ENCODE data around the gene TRA2B. TPM values are rescaled to one million over a fixed set of nuclear protein-coding genes. Genes with fewer than 3 reads are reported as not detected.
A peak's percentile ranks its signal among the peaks of the same experiment; 100 is the strongest.

TRA2B gene
- polyA plus RNA-seq, 2 donors, result 56.6 to 71.1 TPM

DNA sequence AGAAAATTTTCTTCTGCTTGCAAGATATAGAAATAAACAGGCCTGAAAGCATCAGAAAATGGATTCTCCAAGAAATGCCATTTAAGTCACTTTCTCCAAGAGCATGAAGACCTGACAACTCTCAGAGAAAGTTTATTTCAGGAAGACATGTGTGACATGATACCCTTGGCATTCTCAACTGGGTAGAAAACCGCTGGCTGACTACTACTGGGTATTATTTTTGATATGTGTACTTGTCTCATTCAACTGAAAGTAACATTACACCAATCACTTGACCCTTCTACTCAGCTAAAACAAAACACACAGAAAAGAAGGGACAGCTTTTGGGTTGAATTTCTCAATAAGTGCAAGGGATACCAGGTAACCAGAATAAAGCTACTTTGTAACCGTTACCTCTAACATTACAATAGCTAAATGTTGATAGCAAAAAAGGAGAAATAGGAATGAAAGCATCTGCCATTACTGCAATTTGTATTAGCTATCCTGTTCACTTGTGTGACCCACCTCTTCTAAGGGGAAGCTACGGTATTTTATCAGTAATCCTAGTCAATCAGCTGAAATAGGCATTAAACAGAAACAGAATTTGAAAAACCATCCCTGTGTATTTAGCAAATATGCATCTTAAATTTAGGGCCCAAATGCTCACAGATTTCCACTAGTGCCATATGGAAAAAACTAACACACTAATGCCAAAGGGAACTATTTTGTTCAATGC is 7.3 kb downstream of the TRA2B start:
- Histone ChIP-seq H3K27ac (ENCODE audit: low read depth in 2 of 2, low read length in 1 of 2) (no peak overlapping the region), H3K9me3 (ENCODE audit: control insufficient read depth in 2 of 2, insufficient read depth in 1 of 2, low read depth in 1 of 2, low read length in 1 of 2) (no peaks in the 10 kb centered on the region), H3K4me1 (ENCODE audit: control insufficient read depth in 2 of 2, insufficient read depth in 2 of 2, low read length in 1 of 2) (peaks cover 0 to 10% of the 10 kb centered on the region in 2 donors), H3K36me3 (ENCODE audit: control insufficient read depth in 2 of 2, insufficient read depth in 2 of 2, low read length in 1 of 2) (peaks cover 2 to 3% of the 10 kb centered on the region in 2 donors), H3K27me3 (ENCODE audit: control insufficient read depth in 1 of 2, insufficient read depth in 2 of 2, low read length in 2 of 2) (no peaks in the 10 kb centered on the region), H3K4me3 (ENCODE audit: low read depth in 1 of 2, low read length in 2 of 2) (peak overlapping the region in 1 of 2 donors; percentile 43)
- WGBS, 2 donors, result 43 to 47% methylated on average over 3 of the region's 3 CpGs

- H3K4me1 ChIP-seq (ENCODE audit: control insufficient read depth in 2 of 2, insufficient read depth in 2 of 2, low read length in 1 of 2), result peaks cover 0 to 10% of the 10 kb centered on the region in 2 donors
- H3K27me3 ChIP-seq (ENCODE audit: control insufficient read depth in 1 of 2, insufficient read depth in 2 of 2, low read length in 2 of 2), result no peaks in the 10 kb centered on the region
- peak overlapping the region in 1 of 2 donors; percentile 22 for H3K4me3 ChIP-seq (ENCODE audit: low read depth in 1 of 2, low read length in 2 of 2)
- WGBS, 2 donors, result 7 to 8% methylated on average over 3 of the region's 3 CpGs
- peaks cover 4 to 7% of the 10 kb centered on the region in 2 donors for H3K36me3 ChIP-seq (ENCODE audit: control insufficient read depth in 2 of 2, insufficient read depth in 2 of 2, low read length in 1 of 2)
- no peaks in the 10 kb centered on the region for H3K9me3 ChIP-seq (ENCODE audit: control insufficient read depth in 2 of 2, insufficient read depth in 1 of 2, low read depth in 1 of 2, low read length in 1 of 2)
- peak overlapping the region in 1 of 2 donors; percentile 38 for H3K27ac ChIP-seq (ENCODE audit: low read depth in 2 of 2, low read length in 1 of 2)
Observed at GRCh38 chr3:185929192-185930151, 8.3 kb downstream of the TRA2B start.

DNA sequence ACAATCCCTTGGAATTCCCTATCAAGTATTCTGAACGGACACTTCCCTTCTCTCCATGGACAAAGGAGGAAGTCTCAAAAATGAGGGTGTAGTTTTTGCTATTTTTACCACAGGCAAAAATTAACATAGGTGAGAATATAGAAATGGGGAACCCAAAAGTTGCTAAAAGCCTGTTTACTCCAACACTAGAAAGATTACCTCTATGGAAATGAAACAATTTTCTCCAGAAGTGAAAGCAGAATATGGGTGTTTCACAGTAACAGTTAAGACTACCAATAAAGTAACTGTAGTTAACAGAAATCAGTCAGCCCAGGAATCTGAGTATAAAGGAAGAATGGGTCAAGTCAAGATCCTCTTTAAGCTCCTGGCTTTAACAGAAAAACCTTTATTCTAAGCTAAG is 9.3 kb downstream of the TRA2B start:
- no peak overlapping the region for H3K27ac ChIP-seq (ENCODE audit: low read depth in 2 of 2, low read length in 1 of 2)
- peaks cover 4 to 11% of the 10 kb centered on the region in 2 donors for H3K36me3 ChIP-seq (ENCODE audit: control insufficient read depth in 2 of 2, insufficient read depth in 2 of 2, low read length in 1 of 2)
- peak overlapping the region in 1 of 2 donors; percentile 4 for H3K4me3 ChIP-seq (ENCODE audit: low read depth in 1 of 2, low read length in 2 of 2)
- peaks cover 0 to 10% of the 10 kb centered on the region in 2 donors for H3K4me1 ChIP-seq (ENCODE audit: control insufficient read depth in 2 of 2, insufficient read depth in 2 of 2, low read length in 1 of 2)
- no peaks in the 10 kb centered on the region for H3K9me3 ChIP-seq (ENCODE audit: control insufficient read depth in 2 of 2, insufficient read depth in 1 of 2, low read depth in 1 of 2, low read length in 1 of 2)
- 9 to 16% methylated on average over 1 of the region's 1 CpG for WGBS, 2 donors
- no peaks in the 10 kb centered on the region for H3K27me3 ChIP-seq (ENCODE audit: control insufficient read depth in 1 of 2, insufficient read depth in 2 of 2, low read length in 2 of 2)

- Histone ChIP-seq H3K4me1 (ENCODE audit: control insufficient read depth in 2 of 2, insufficient read depth in 2 of 2, low read length in 1 of 2) (peaks cover 0 to 10% of the 10 kb centered on the region in 2 donors), H3K27me3 (ENCODE audit: control insufficient read depth in 1 of 2, insufficient read depth in 2 of 2, low read length in 2 of 2) (no peaks in the 10 kb centered on the region), H3K4me3 (ENCODE audit: low read depth in 1 of 2, low read length in 2 of 2) (peak overlapping the region in 1 of 2 donors; percentile 19), H3K27ac (ENCODE audit: low read depth in 2 of 2, low read length in 1 of 2) (peak overlapping the region; percentile 41 to 58), H3K9me3 (ENCODE audit: control insufficient read depth in 2 of 2, insufficient read depth in 1 of 2, low read depth in 1 of 2, low read length in 1 of 2) (no peaks in the 10 kb centered on the region), H3K36me3 (ENCODE audit: control insufficient read depth in 2 of 2, insufficient read depth in 2 of 2, low read length in 1 of 2) (peaks cover 4 to 14% of the 10 kb centered on the region in 2 donors)
- 7 to 11% methylated on average over 1 of the region's 1 CpG for WGBS, 2 donors
Observed at GRCh38 chr3:185927501-185928200, 10.2 kb downstream of the TRA2B start.

DNA sequence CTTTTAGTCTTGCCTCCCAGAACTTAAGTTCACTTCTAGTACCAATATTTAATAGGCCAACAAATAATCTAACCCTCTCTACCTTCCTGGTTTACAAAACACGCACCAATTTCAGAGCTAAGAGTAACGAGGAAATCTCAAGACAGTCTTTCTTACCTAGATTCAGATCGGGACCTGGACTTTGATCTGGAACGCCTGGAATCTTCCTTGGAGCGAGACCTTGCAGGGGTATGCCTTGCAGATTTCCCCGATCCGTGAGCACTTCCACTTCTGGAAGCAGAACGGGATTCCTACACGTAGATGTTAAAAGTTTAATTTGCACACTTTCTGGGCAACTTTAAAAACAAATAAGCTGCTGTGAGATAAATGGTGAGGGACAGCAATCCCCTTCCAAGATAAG is 11.4 kb downstream of the TRA2B start:
- Histone ChIP-seq H3K27ac (ENCODE audit: low read depth in 2 of 2, low read length in 1 of 2) (peak overlapping the region in 1 of 2 donors; percentile 27), H3K4me3 (ENCODE audit: low read depth in 1 of 2, low read length in 2 of 2) (peak overlapping the region in 1 of 2 donors; percentile 10), H3K27me3 (ENCODE audit: control insufficient read depth in 1 of 2, insufficient read depth in 2 of 2, low read length in 2 of 2) (no peaks in the 10 kb centered on the region), H3K4me1 (ENCODE audit: control insufficient read depth in 2 of 2, insufficient read depth in 2 of 2, low read length in 1 of 2) (peaks cover 0 to 10% of the 10 kb centered on the region in 2 donors), H3K36me3 (ENCODE audit: control insufficient read depth in 2 of 2, insufficient read depth in 2 of 2, low read length in 1 of 2) (peaks cover 4 to 16% of the 10 kb centered on the region in 2 donors), H3K9me3 (ENCODE audit: control insufficient read depth in 2 of 2, insufficient read depth in 1 of 2, low read depth in 1 of 2, low read length in 1 of 2) (no peaks in the 10 kb centered on the region)
- 41 to 42% methylated on average over 9 of the region's 9 CpGs for WGBS, 2 donors

- Histone ChIP-seq H3K27me3 (ENCODE audit: control insufficient read depth in 1 of 2, insufficient read depth in 2 of 2, low read length in 2 of 2) (no peaks in the 10 kb centered on the region), H3K9me3 (ENCODE audit: control insufficient read depth in 2 of 2, insufficient read depth in 1 of 2, low read depth in 1 of 2, low read length in 1 of 2) (no peaks in the 10 kb centered on the region), H3K4me3 (ENCODE audit: low read depth in 1 of 2, low read length in 2 of 2) (peak overlapping the region in 1 of 2 donors; percentile 4), H3K4me1 (ENCODE audit: control insufficient read depth in 2 of 2, insufficient read depth in 2 of 2, low read length in 1 of 2) (peaks cover 0 to 8% of the 10 kb centered on the region in 2 donors), H3K27ac (ENCODE audit: low read depth in 2 of 2, low read length in 1 of 2) (no peak overlapping the region), H3K36me3 (ENCODE audit: control insufficient read depth in 2 of 2, insufficient read depth in 2 of 2, low read length in 1 of 2) (peaks cover 2 to 18% of the 10 kb centered on the region in 2 donors)
- WGBS, 2 donors, result 74 to 80% methylated on average over 14 of the region's 14 CpGs
Observed at GRCh38 chr3:185925353-185925752, 12.5 kb downstream of the TRA2B start.

DNA sequence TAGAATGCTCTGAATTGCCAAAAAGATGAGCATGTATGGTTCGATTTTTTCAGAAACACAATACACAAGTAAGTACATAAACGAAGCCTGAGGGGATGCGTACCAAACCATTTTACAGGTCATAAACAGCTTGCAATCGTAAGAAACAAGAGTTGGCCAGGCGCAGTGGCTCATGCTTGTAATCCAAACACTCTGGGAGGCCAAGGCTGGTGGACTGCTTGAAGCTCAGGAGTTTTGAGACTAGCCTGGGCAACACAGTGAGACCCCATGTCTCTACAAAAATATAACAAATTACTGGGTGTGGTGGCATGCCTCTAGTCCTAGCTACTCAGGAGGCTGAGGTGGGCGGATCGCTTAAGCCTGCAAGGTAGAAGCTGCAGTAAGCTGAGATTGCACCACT is 13.4 kb downstream of the TRA2B start:
- WGBS, 2 donors, result 78 to 79% methylated on average over 7 of the region's 7 CpGs
- no peak overlapping the region for H3K4me3 ChIP-seq (ENCODE audit: low read depth in 1 of 2, low read length in 2 of 2)
- no peak overlapping the region for H3K27ac ChIP-seq (ENCODE audit: low read depth in 2 of 2, low read length in 1 of 2)
- H3K9me3 ChIP-seq (ENCODE audit: control insufficient read depth in 2 of 2, insufficient read depth in 1 of 2, low read depth in 1 of 2, low read length in 1 of 2), result no peaks in the 10 kb centered on the region
- peaks cover 0 to 5% of the 10 kb centered on the region in 2 donors for H3K4me1 ChIP-seq (ENCODE audit: control insufficient read depth in 2 of 2, insufficient read depth in 2 of 2, low read length in 1 of 2)
- peaks cover 2 to 18% of the 10 kb centered on the region in 2 donors for H3K36me3 ChIP-seq (ENCODE audit: control insufficient read depth in 2 of 2, insufficient read depth in 2 of 2, low read length in 1 of 2)
- H3K27me3 ChIP-seq (ENCODE audit: control insufficient read depth in 1 of 2, insufficient read depth in 2 of 2, low read length in 2 of 2), result no peaks in the 10 kb centered on the region

DNA sequence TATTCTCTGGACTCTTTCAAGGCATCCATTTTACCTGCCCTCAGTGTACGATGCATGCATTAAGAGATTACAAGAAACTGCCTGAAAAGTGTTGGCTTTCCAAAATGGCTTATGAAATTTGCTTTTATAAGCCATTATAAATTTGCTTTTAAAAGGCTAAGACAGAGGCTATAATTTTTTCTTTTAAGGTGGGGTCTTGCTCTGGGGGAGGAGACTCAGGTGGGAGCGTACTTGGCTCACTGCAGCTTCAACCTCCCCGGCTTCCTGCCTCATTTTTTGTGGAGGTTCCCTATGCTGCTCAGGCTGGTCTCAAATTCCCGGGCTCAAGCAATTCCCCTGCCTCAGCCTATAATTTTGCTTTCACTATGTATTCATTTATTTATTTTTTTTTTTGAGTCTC is 17.6 kb downstream of the TRA2B start:
- no peaks in the 10 kb centered on the region for H3K27me3 ChIP-seq (ENCODE audit: control insufficient read depth in 1 of 2, insufficient read depth in 2 of 2, low read length in 2 of 2)
- H3K4me1 ChIP-seq (ENCODE audit: control insufficient read depth in 2 of 2, insufficient read depth in 2 of 2, low read length in 1 of 2), result no peaks in the 10 kb centered on the region
- no peak overlapping the region for H3K4me3 ChIP-seq (ENCODE audit: low read depth in 1 of 2, low read length in 2 of 2)
- peaks cover 6 to 14% of the 10 kb centered on the region in 2 donors for H3K36me3 ChIP-seq (ENCODE audit: control insufficient read depth in 2 of 2, insufficient read depth in 2 of 2, low read length in 1 of 2)
- H3K9me3 ChIP-seq (ENCODE audit: control insufficient read depth in 2 of 2, insufficient read depth in 1 of 2, low read depth in 1 of 2, low read length in 1 of 2), result no peaks in the 10 kb centered on the region
- 87 to 91% methylated on average over 4 of the region's 4 CpGs for WGBS, 2 donors
- no peak overlapping the region for H3K27ac ChIP-seq (ENCODE audit: low read depth in 2 of 2, low read length in 1 of 2)

All from esophagus (tissue), 2 donors.